Gastroesophageal sphincter (tissue), 4 donors: ENCODE data around the gene TADA1. TPM values are rescaled to one million over a fixed set of nuclear protein-coding genes. Genes with fewer than 3 reads are reported as not detected.

Source experiments
- ATAC-seq: fragments of 150-250 bp; one replicate; pipeline ENCODE4 v1.9.1; 2016; ENCODE audit warnings: mild to moderate bottlenecking, moderate library complexity
- H3K27ac ChIP-seq, 4 donors: fragments of 200-600 bp; sonication (generic) in 3 of 4; 1 replicate in 3 of 4; 2 replicates in 1 of 4; pipeline ENCODE4 v1.5.1; 2016 to 2019
- H3K27me3 ChIP-seq: fragments of 200-600 bp; sonication (generic); one replicate; pipeline ENCODE4 v1.5.1; 2019
- H3K36me3 ChIP-seq, 2 donors: fragments of 200-600 bp; sonication (generic); one replicate each; pipeline ENCODE4 v1.5.1; 2019; ENCODE audit warnings: control low read depth in 1 of 2
- H3K4me1 ChIP-seq, 3 donors: fragments of 200-600 bp; sonication (generic); 1 replicate in 2 of 3; 2 replicates in 1 of 3; pipeline ENCODE4 v1.5.1; 2016 to 2019; ENCODE audit warnings: control low read depth in 2 of 3
- H3K4me3 ChIP-seq, 2 donors: fragments of 200-600 bp; sonication (generic); one replicate each; pipeline ENCODE4 v1.5.1; 2019; ENCODE audit warnings: mild to moderate bottlenecking in 1 of 2, moderate library complexity in 1 of 2
- H3K9me3 ChIP-seq, 3 donors: fragments of 200-600 bp; sonication (generic); one replicate each; pipeline ENCODE4 v1.5.1; 2017 to 2019; ENCODE audit warnings: control low read depth in 2 of 3
- CTCF ChIP-seq, 4 experiments: fragments of 200-600 bp in 2 of 4; fragments of 450-650 bp in 2 of 4; sonication (generic) in 1 of 4; IDR thresholded peaks; one replicate each; pipeline ENCODE4 v1.5.1; 2017 to 2019; ENCODE audit warnings: antibody characterized with exemption in 4 of 4, mild to moderate bottlenecking in 2 of 4, moderate library complexity in 2 of 4
- EP300 ChIP-seq: sonication (generic); formaldehyde crosslinking; IDR thresholded peaks from one replicate; pipeline ENCODE4 v1.6.1; 2017; ENCODE audit warnings: antibody characterized with exemption, mild to moderate bottlenecking
- POLR2A ChIP-seq, 2 donors: fragments of 450-650 bp; IDR thresholded peaks; one replicate each; pipeline ENCODE4 v1.6.1; 2017; ENCODE audit warnings: antibody characterized with exemption in 2 of 2, mild to moderate bottlenecking in 2 of 2, moderate library complexity in 1 of 2
- POLR2AphosphoS5 ChIP-seq: sonication (generic); formaldehyde crosslinking; IDR thresholded peaks from one replicate; pipeline ENCODE4 v1.6.1; 2017; ENCODE audit warnings: antibody characterized with exemption
- WGBS, 2 donors: methylation state at CpG; one replicate each; pipeline ENCODE4 v1.1.5; 2018; ENCODE audit warnings: low coverage in 1 of 2; 5-methylcytosine and 5-hydroxymethylcytosine counted together
- total RNA-seq, 4 donors: library from RNA; depleted of rRNA; stranded (reverse); fragments of >200 nt; gene quantifications; one replicate each; pipeline ENCODE4 v1.1.0, GENCODE V29; 2016

Gene TADA1
- total RNA-seq, 4 donors from 2014 or later, result 9.5 to 16.2 (median 13.6) TPM

GRCh38 chr1:166900987-166901386 lies 24.9 kb upstream of the TADA1 start:
- Histone ChIP-seq H3K9me3 (peaks cover 0 to 12% (median 0%) of the 10 kb centered on the region in 3 donors), H3K4me1 (no peaks in the 10 kb centered on the region), H3K4me3 (no peak overlapping the region), H3K36me3 (no peaks in the 10 kb centered on the region), H3K27ac (no peak overlapping the region), H3K27me3 (no peaks in the 10 kb centered on the region)
- 9 to 23% methylated on average over 3 to 4 of the region's 4 CpGs for WGBS, 2 donors
- TF ChIP-seq CTCF (IDR thresholded peaks at IDR 0.05), result no peak
- no peak for TF ChIP-seq POLR2A (IDR thresholded peaks at IDR 0.05)
- TF ChIP-seq EP300, result no peak
- TF ChIP-seq POLR2AphosphoS5, result no peak
- ATAC-seq, result no peak

- no peak for TF ChIP-seq POLR2AphosphoS5
- TF ChIP-seq CTCF (IDR thresholded peaks at IDR 0.05), result no peak
- no peak for TF ChIP-seq EP300
- no peak for TF ChIP-seq POLR2A (IDR thresholded peaks at IDR 0.05)
- H3K4me1 ChIP-seq, result no peaks in the 10 kb centered on the region
- ATAC-seq, result no peak
- H3K36me3 ChIP-seq, result no peaks in the 10 kb centered on the region
- no peak overlapping the region for H3K4me3 ChIP-seq
- H3K27me3 ChIP-seq, result no peaks in the 10 kb centered on the region
- peaks cover 0 to 12% (median 0%) of the 10 kb centered on the region in 3 donors for H3K9me3 ChIP-seq
- no peak overlapping the region for H3K27ac ChIP-seq
These were observed 23.7 kb upstream of the TADA1 start for GRCh38 chr1:166899769-166900168.

GRCh38 chr1:166895766-166896165 lies 19.7 kb upstream of the TADA1 start:
- TF ChIP-seq POLR2AphosphoS5 (no peak), EP300 (no peak)
- no peak overlapping the region for H3K4me3 ChIP-seq
- no peaks in the 10 kb centered on the region for H3K27me3 ChIP-seq
- ATAC-seq, result no peak
- H3K36me3 ChIP-seq, result no peaks in the 10 kb centered on the region
- H3K27ac ChIP-seq, result no peak overlapping the region
- H3K4me1 ChIP-seq, result no peaks in the 10 kb centered on the region
- H3K9me3 ChIP-seq, result peaks cover 0 to 12% (median 0%) of the 10 kb centered on the region in 3 donors
- WGBS, 2 donors, result 58 to 68% methylated on average over 3 to 4 of the region's 4 CpGs

- Histone ChIP-seq H3K9me3 (no peaks in the 10 kb centered on the region), H3K27ac (no peak overlapping the region), H3K4me3 (no peak overlapping the region), H3K27me3 (peaks cover 12% of the 10 kb centered on the region), H3K36me3 (no peaks in the 10 kb centered on the region), H3K4me1 (no peaks in the 10 kb centered on the region)
- ATAC-seq, result no peak
- TF ChIP-seq EP300 (no peak), CTCF (IDR thresholded peaks at IDR 0.05) (no peak), POLR2AphosphoS5 (no peak), POLR2A (IDR thresholded peaks at IDR 0.05) (no peak)
These were observed 13.7 kb upstream of the TADA1 start for GRCh38 chr1:166889776-166890175.

- H3K4me1 ChIP-seq, result peaks cover 0 to 8% (median 5%) of the 10 kb centered on the region in 3 donors
- no peak overlapping the region for H3K4me3 ChIP-seq
- H3K27me3 ChIP-seq, result peaks cover 24% of the 10 kb centered on the region
- H3K27ac ChIP-seq, result no peak overlapping the region
- H3K9me3 ChIP-seq, result no peaks in the 10 kb centered on the region
- TF ChIP-seq POLR2A (IDR thresholded peaks at IDR 0.05) (no peak), CTCF (IDR thresholded peaks at IDR 0.05) (no peak), EP300 (no peak), POLR2AphosphoS5 (no peak)
- H3K36me3 ChIP-seq, result no peaks in the 10 kb centered on the region
- 82 to 83% methylated on average over 3 to 4 of the region's 4 CpGs for WGBS, 2 donors
- no peak for ATAC-seq
These were observed 12.5 kb upstream of the TADA1 start for GRCh38 chr1:166888373-166889111.
